Brain pericyte (primary cell): ENCODE data around the gene PIK3R5.

ENCODE experiments used
- DNase-seq: peaks from one replicate; pipeline ENCODE4 v3.0.0-alpha.2; 2012; ENCODE audit warnings: low read depth, low spot score

Gene PIK3R5

DNA sequence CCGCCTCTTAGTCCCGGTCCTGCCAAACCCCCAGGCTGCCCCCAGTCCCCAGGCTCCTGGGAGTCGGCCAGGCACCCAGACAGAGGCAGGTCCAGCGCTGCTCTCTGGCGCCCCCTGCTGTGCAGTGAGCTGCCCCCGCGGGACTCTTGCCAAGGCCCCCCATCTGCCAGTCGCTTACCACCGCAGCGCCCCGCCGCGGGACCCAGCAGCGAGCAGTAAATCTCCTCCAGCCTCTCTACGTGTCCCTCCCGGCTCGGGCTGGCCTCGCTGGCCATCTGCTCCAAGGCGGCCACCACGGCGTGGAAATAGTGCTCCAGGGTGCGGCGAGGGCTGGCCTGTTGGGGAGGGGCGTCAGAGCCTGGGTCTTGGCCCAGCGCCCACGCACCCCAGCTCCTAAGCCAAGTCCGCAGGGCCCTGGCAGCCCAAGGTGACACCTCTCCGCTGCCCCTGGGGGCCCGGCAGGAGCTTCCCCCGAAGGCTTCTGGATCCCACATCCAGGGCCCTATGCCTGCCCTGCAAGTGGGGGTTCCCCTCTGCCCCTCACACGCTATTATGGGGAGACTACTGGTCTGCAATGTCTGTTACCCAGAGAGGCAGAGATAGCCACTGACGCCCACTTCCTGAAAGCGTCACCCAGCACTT, 132.7 kb downstream of the PIK3R5 start:
- DNase-seq, result no peak

DNA sequence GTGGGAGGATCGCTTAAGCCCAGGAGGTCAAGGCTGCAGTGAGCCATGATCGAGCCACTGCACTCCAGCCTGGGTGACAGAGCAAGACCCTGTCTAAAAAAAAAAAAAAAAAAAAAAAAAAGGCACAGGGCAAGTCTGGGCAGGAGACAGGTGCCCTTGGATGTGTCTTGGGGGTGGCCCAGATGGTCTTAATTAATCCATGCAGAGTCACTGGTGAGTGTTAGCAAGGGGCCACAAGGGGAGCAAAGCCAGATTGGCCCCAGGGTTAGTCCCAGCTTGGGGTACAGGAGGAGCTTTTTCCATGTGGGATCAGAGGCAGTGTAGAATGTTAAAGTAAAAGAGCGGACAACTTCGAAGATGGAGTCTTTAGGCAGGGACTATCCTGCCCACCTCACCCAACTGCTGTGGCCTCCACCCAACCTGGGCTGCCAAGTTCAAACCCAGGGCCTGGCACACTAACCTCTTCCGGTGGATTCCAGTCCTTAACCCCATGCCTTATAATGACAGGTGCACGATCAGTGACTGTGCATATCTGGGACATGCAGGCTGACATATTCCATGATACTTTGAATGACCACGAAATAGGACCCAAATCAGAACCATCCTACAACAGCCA, 134.2 kb downstream of the PIK3R5 start:
- DNase-seq, result no peak

DNA sequence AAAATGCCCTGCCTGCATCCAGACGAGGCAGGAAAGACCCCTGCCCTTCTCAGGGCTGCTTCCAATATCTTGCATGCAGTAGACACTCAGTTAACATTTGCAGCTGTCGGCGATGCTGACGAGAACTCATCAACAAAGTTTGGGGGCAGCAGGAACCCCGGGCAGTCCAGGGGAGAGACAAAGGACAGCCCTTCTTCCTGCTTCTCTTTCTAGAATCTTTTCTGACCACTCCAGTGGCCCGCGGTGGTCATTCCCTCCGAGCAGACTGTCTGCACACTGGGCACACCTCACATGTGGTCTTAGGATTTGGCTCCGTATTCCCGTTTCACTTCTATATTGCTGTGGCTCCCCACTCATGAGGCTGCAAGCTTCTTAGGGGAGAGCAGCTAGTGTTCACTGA, 135.4 kb downstream of the PIK3R5 start:
- DNase-seq, result no peak

DNA sequence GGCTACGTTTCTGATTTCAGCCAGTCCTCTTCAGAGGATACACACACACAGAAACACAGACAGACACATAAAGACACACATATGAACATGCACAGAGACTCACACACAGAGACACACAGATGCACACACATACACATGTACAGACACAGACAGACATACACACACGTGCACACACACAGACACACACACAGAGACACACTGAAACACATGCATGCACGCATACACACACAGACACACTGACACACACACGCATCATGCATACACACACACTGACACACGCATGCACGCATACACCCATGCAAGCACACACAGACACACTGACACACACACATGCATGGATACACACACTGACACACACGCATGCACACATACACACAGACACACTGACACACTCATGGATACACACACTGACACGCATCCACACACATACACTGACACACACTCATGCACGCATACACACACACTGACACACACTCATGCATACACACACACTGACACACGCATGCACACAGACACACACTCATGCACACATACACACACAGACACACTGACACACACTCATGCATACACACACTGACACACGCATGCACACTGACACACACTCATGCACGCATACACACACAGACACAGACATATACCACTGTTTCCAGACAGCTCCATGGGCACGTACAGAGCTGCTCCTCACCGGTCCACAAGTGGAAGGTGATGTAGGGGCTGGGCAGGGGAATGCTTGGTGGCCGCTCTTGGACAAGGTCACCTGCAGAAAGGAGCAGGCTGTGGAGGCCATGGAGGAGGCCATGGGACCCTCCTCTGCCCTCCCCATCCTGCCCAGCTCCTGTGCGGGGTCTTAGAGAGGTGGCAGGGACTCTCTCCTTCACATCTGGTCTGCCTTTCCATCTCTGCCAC, 136.2 kb downstream of the PIK3R5 start:
- no peak for DNase-seq
